HCT116 (cell line): Measurements from ENCODE around the gene AIF1L. TPM values are rescaled to one million over a fixed set of nuclear protein-coding genes. Genes with fewer than 3 reads are reported as not detected.

Experiments used
- ATAC-seq: fragments of 200-7000 bp; cut with Tn5 transposase; 2 replicates; pipeline ENCODE4 v1.9.1; 2020; ENCODE audit warnings: mild to moderate bottlenecking, moderate library complexity
- BruUV-seq: library from RNA; stranded (reverse); fragments of 400-500 nt; replicated peaks from 2 replicates; lab custom pipeline; 2021; lab: Mats Ljungman, UMichigan
- CTCF ChIA-PET: fragments of 300-600 bp; sonication (Branson Sonifier 250); formaldehyde crosslinking; loops from one replicate; lab custom pipeline; 2021; ENCODE audit warnings: antibody characterized with exemption; lab: Charles Lee
- POLR2A ChIA-PET: fragments of 300-600, 350-600 bp; sonication (Branson Sonifier 250); formaldehyde crosslinking; loops from one replicate; lab custom pipeline; 2021; ENCODE audit warnings: antibody characterized with exemption; lab: Charles Lee
- RAD21 ChIA-PET, 2 experiments: fragments of 300-600 bp; sonication (Branson Sonifier 250); formaldehyde crosslinking; loops; one replicate each; lab custom pipeline; 2023; ENCODE audit warnings: low total read pairs in 2 of 2; ENCODE audit not compliant: uncharacterized antibody in 2 of 2, unreplicated experiment in 2 of 2, low non-redundant PET in 1 of 2; lab: Charles Lee
- DNase-seq: peaks from one replicate; pipeline ENCODE4 v3.0.0-alpha.2; 2010; ENCODE audit warnings: low read depth, low spot score
- H2AFZ ChIP-seq: fragments of 200-600 bp; shearing (Covaris generic), sonication (generic); 2 replicates; pipeline ENCODE4 v1.6.1; 2017; ENCODE audit warnings: low read depth, mixed run types, mixed read lengths, antibody characterized with exemption, low read length; ENCODE audit not compliant: poor library complexity, severe bottlenecking
- H3K27ac ChIP-seq: 2 replicates; pipeline ENCODE4 v1.5.1; 2012; ENCODE audit warnings: low read depth, low read length
- H3K27me3 ChIP-seq: fragments of 200-600 bp; sonication (generic); 2 replicates; pipeline ENCODE4 v1.6.1; 2016; ENCODE audit warnings: mixed run types, low read length, mixed read lengths; ENCODE audit not compliant: insufficient read depth
- H3K36me3 ChIP-seq, 2 experiments: fragments of 200-500 bp in 1 of 2; fragments of 200-600 bp in 1 of 2; sonication (Bioruptor generic) in 1 of 2; sonication (generic) in 1 of 2; 2 replicates each; pipeline versions ENCODE4 v1.5.1 to v1.6.1; 2014 to 2016; ENCODE audit warnings: low read length in 2 of 2, inconsistent platforms in 1 of 2, mixed read lengths in 1 of 2, mixed run types in 1 of 2; ENCODE audit not compliant: insufficient read depth in 2 of 2, control insufficient read depth in 1 of 2
- H3K4me1 ChIP-seq, 2 experiments: fragments of 200-600 bp in 1 of 2; sonication (generic) in 1 of 2; 2 replicates each; pipeline versions ENCODE4 v1.5.1 to v1.6.1; 2012 to 2017; ENCODE audit warnings: low read length in 2 of 2, inconsistent platforms in 1 of 2, mild to moderate bottlenecking in 1 of 2, mixed read lengths in 1 of 2, mixed run types in 1 of 2, moderate library complexity in 1 of 2; ENCODE audit not compliant: insufficient read depth in 2 of 2, control insufficient read depth in 1 of 2
- H3K4me2 ChIP-seq: fragments of 200-600 bp; sonication (generic); 2 replicates; pipeline ENCODE4 v1.6.1; 2017; ENCODE audit warnings: mixed run types, low read length, mixed read lengths
- H3K4me3 ChIP-seq, 2 experiments: fragments of 200-600 bp in 1 of 2; sonication (generic) in 1 of 2; replicated peaks in 1 of 2; 2 replicates each; pipeline ENCODE4 v1.5.1; 2011 to 2016; ENCODE audit warnings: low read length in 2 of 2, control low read depth in 1 of 2, low read depth in 1 of 2, mild to moderate bottlenecking in 1 of 2, mixed read lengths in 1 of 2, mixed run types in 1 of 2
- H3K79me2 ChIP-seq: fragments of 200-600 bp; sonication (generic); 2 replicates; pipeline ENCODE4 v1.6.1; 2017; ENCODE audit warnings: mild to moderate bottlenecking, mixed run types, low read length, moderate library complexity, mixed read lengths; ENCODE audit not compliant: insufficient read depth
- H3K9ac ChIP-seq: fragments of 200-600 bp; sonication (generic); 2 replicates; pipeline ENCODE4 v1.6.1; 2016; ENCODE audit warnings: low read length, mixed read lengths
- H3K9me2 ChIP-seq: fragments of 200-600 bp; sonication (generic), shearing (Covaris generic); 2 replicates; pipeline ENCODE4 v1.6.1; 2017; ENCODE audit warnings: mixed run types, mild to moderate bottlenecking, moderate library complexity; ENCODE audit not compliant: insufficient read depth
- H3K9me3 ChIP-seq, 2 experiments: fragments of 200-500 bp in 1 of 2; fragments of 200-600 bp in 1 of 2; sonication (Bioruptor generic) in 1 of 2; sonication (generic) in 1 of 2; 2 replicates each; pipeline ENCODE4 v1.6.1; 2014 to 2017; ENCODE audit warnings: low read length in 2 of 2, mixed read lengths in 2 of 2, inconsistent platforms in 1 of 2, low read depth in 1 of 2, mild to moderate bottlenecking in 1 of 2, mixed run types in 1 of 2, moderate library complexity in 1 of 2; ENCODE audit not compliant: control insufficient read depth in 1 of 2, insufficient read depth in 1 of 2
- H4K20me1 ChIP-seq: fragments of 200-600 bp; sonication (generic), shearing (Covaris generic); 2 replicates; pipeline ENCODE4 v1.6.1; 2017; ENCODE audit warnings: mixed run types, mild to moderate bottlenecking, moderate library complexity; ENCODE audit not compliant: insufficient read depth
- CEBPB ChIP-seq: IDR thresholded peaks from 2 replicates; pipeline ENCODE4 v1.6.1; 2012; ENCODE audit warnings: low read depth
- ELF1 ChIP-seq: IDR thresholded peaks from 2 replicates; pipeline ENCODE4 v1.6.1; 2012; ENCODE audit warnings: low read depth, borderline replicate concordance
- EZH2 ChIP-seq: fragments of 200-600 bp; sonication (generic); IDR thresholded peaks from 2 replicates; pipeline ENCODE4 v1.6.1; 2017; ENCODE audit warnings: antibody characterized with exemption, mixed run types
- JUND ChIP-seq: IDR thresholded peaks from 2 replicates; pipeline ENCODE4 v1.6.1; 2012
- POLR2A ChIP-seq: IDR thresholded peaks from 2 replicates; pipeline ENCODE4 v1.7.0; 2011; ENCODE audit warnings: borderline replicate concordance; ENCODE audit not compliant: insufficient read depth, insufficient read length; ENCODE audit errors: extremely low read depth
- POLR2AphosphoS5 ChIP-seq: IDR thresholded peaks from 2 replicates; pipeline ENCODE4 v1.6.1; 2011; ENCODE audit warnings: mild to moderate bottlenecking, low read depth, low read length, moderate library complexity
- RAD21 ChIP-seq: IDR thresholded peaks from 2 replicates; pipeline ENCODE4 v1.6.1; 2012; ENCODE audit warnings: low read depth, mild to moderate bottlenecking
- SRF ChIP-seq: IDR thresholded peaks from 2 replicates; pipeline ENCODE4 v1.6.1; 2012; ENCODE audit warnings: low read depth
- YY1 ChIP-seq: IDR thresholded peaks from 2 replicates; pipeline ENCODE4 v1.6.1; 2011; ENCODE audit warnings: low read length, low read depth, moderate library complexity, mild to moderate bottlenecking; ENCODE audit not compliant: insufficient replicate concordance; ENCODE audit errors: extremely low read depth
- ZFX ChIP-seq: fragments of 450-650 bp; IDR thresholded peaks from 2 replicates; pipeline ENCODE4 v1.6.1; 2017
- intact Hi-C: fragments of 100-400 bp; cut with micrococcal nuclease; formaldehyde crosslinking; loops from 2 replicates; pipeline ENCODE4 v1.10.0; 2022
- total RNA-seq: library from RNA; stranded (reverse); gene quantifications from one replicate; pipeline ENCODE4 v1.2.1, GENCODE V29; 2021; ENCODE audit not compliant: unreplicated experiment
- TF ChIP-seq, protein P1 (sequence below): IDR thresholded peaks from 2 replicates; pipeline ENCODE4 v1.6.1; 2012
- TF ChIP-seq, protein P2 (sequence below): IDR thresholded peaks from 2 replicates; pipeline ENCODE4 v1.6.1; 2011; ENCODE audit warnings: mild to moderate bottlenecking, low read length, moderate library complexity; ENCODE audit not compliant: insufficient replicate concordance; ENCODE audit errors: extremely low read depth
- TF ChIP-seq, protein P3 (sequence below): IDR thresholded peaks from 2 replicates; pipeline ENCODE4 v1.6.1; 2012
- TF ChIP-seq, protein P4 (sequence below): IDR thresholded peaks from 2 replicates; pipeline ENCODE4 v1.6.1; 2012; ENCODE audit warnings: low read depth

Gene AIF1L
- total RNA-seq, 1 experiment from 2014 or later = 34.0 TPM

DNA sequence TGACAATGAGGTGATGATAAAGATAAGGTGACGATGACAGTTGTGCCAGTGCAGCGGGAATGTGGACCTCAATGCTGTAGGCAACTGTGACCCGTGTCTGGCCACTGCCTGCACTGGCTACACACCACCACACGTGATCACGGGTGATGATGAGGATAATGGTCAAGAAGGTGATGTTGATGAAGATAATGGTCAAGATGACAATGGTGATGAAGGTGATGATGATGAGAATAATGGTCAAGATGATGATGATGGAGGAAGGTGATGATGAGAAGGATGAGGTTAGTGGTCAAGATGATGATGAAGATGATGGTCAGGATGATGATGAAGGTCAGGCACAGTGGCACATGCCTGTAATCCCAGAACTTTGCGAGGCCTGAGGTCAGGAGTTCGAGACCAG is 30.7 kb upstream of the AIF1L start:
- Histone ChIP-seq H3K4me1 (no peaks in the 10 kb centered on the region), H3K79me2 (no peaks in the 10 kb centered on the region), H3K9me2 (no peaks in the 10 kb centered on the region), H3K36me3 (no peaks in the 10 kb centered on the region), H3K27ac (no peak overlapping the region), H3K4me3 (no peak overlapping the region), H4K20me1 (no peaks in the 10 kb centered on the region), H3K27me3 (no peaks in the 10 kb centered on the region), H3K9me3 (no peaks in the 10 kb centered on the region), H2AFZ (no peak overlapping the region), H3K9ac (no peak overlapping the region), H3K4me2 (no peak overlapping the region)
- ChIA-PET RAD21 (no interaction called here), CTCF (no interaction called here), POLR2A (no interaction called here)
- TF ChIP-seq EZH2 (no peak), YY1 (no peak), POLR2A (no peak), JUND (no peak), SRF (no peak), ZFX (no peak), POLR2AphosphoS5 (no peak), RAD21 (no peak)
- TF ChIP-seq, protein P1, sequence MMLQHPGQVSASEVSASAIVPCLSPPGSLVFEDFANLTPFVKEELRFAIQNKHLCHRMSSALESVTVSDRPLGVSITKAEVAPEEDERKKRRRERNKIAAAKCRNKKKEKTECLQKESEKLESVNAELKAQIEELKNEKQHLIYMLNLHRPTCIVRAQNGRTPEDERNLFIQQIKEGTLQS = no peak
- TF ChIP-seq, protein P2, sequence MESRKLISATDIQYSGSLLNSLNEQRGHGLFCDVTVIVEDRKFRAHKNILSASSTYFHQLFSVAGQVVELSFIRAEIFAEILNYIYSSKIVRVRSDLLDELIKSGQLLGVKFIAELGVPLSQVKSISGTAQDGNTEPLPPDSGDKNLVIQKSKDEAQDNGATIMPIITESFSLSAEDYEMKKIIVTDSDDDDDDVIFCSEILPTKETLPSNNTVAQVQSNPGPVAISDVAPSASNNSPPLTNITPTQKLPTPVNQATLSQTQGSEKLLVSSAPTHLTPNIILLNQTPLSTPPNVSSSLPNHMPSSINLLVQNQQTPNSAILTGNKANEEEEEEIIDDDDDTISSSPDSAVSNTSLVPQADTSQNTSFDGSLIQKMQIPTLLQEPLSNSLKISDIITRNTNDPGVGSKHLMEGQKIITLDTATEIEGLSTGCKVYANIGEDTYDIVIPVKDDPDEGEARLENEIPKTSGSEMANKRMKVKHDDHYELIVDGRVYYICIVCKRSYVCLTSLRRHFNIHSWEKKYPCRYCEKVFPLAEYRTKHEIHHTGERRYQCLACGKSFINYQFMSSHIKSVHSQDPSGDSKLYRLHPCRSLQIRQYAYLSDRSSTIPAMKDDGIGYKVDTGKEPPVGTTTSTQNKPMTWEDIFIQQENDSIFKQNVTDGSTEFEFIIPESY = no peak
- ATAC-seq = no peak
- no peak for DNase-seq
- intact Hi-C loops = no loop called here
- BruUV-seq = no TSS peak

DNA sequence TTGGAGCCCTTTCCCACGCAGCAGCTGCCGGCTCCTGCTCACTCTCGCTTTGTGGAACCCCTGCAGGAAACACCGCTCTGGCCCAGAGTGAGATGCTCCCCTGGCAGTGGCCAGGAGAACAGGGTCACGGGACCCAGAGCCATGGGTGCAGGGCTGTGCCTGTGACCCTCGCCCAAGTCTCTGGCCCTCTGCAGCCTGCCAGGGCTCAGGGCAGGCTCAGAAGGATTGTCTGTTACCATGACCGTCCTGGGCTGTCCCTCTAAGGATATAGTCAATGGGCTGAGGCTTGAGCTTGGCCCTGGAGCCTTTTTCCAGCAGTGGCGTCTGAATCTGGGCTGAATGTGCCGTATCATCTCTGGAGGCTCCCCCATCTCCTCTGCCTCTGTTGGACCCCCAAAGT is 28.7 kb upstream of the AIF1L start:
- ChIA-PET RAD21 (no interaction called here), POLR2A (no interaction called here), CTCF (no interaction called here)
- Histone ChIP-seq H3K36me3 (no peaks in the 10 kb centered on the region), H3K27me3 (no peaks in the 10 kb centered on the region), H3K27ac (no peak overlapping the region), H3K9me3 (no peaks in the 10 kb centered on the region), H3K79me2 (no peaks in the 10 kb centered on the region), H2AFZ (no peak overlapping the region), H3K4me1 (no peaks in the 10 kb centered on the region), H3K4me3 (no peak overlapping the region), H3K9me2 (no peaks in the 10 kb centered on the region), H4K20me1 (no peaks in the 10 kb centered on the region), H3K4me2 (no peak overlapping the region), H3K9ac (no peak overlapping the region)
- ATAC-seq = no peak
- BruUV-seq = no TSS peak
- intact Hi-C loops = no loop called here
- DNase-seq = no peak
- TF ChIP-seq, protein P3, sequence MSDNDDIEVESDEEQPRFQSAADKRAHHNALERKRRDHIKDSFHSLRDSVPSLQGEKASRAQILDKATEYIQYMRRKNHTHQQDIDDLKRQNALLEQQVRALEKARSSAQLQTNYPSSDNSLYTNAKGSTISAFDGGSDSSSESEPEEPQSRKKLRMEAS = no peak
- TF ChIP-seq ELF1 (no peak), CEBPB (no peak)
- TF ChIP-seq, protein P4, sequence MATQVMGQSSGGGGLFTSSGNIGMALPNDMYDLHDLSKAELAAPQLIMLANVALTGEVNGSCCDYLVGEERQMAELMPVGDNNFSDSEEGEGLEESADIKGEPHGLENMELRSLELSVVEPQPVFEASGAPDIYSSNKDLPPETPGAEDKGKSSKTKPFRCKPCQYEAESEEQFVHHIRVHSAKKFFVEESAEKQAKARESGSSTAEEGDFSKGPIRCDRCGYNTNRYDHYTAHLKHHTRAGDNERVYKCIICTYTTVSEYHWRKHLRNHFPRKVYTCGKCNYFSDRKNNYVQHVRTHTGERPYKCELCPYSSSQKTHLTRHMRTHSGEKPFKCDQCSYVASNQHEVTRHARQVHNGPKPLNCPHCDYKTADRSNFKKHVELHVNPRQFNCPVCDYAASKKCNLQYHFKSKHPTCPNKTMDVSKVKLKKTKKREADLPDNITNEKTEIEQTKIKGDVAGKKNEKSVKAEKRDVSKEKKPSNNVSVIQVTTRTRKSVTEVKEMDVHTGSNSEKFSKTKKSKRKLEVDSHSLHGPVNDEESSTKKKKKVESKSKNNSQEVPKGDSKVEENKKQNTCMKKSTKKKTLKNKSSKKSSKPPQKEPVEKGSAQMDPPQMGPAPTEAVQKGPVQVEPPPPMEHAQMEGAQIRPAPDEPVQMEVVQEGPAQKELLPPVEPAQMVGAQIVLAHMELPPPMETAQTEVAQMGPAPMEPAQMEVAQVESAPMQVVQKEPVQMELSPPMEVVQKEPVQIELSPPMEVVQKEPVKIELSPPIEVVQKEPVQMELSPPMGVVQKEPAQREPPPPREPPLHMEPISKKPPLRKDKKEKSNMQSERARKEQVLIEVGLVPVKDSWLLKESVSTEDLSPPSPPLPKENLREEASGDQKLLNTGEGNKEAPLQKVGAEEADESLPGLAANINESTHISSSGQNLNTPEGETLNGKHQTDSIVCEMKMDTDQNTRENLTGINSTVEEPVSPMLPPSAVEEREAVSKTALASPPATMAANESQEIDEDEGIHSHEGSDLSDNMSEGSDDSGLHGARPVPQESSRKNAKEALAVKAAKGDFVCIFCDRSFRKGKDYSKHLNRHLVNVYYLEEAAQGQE = no peak
- TF ChIP-seq, protein P2 = no peak
